Hepatocyte (in vitro differentiated cells): ENCODE results near the gene EXOC3. TPM values are rescaled to one million over a fixed set of nuclear protein-coding genes. Genes with fewer than 3 reads are reported as not detected.

Source experiments
- DNase-seq: peaks from one replicate; pipeline ENCODE4 v3.0.0-alpha.2; 2016; ENCODE audit warnings: low spot score
- H2AFZ ChIP-seq: fragments of 200-600 bp; sonication (generic); 2 replicates; pipeline ENCODE4 v1.6.0; 2016; ENCODE audit warnings: antibody characterized with exemption, mild to moderate bottlenecking
- H3K27ac ChIP-seq: fragments of 200-600 bp; sonication (generic); 2 replicates; pipeline ENCODE4 v1.5.1; 2016; ENCODE audit warnings: mild to moderate bottlenecking
- H3K27me3 ChIP-seq: fragments of 200-600 bp; sonication (generic); 2 replicates; pipeline ENCODE4 v1.6.1; 2016
- H3K36me3 ChIP-seq: fragments of 200-600 bp; sonication (generic); replicated peaks from 2 replicates; pipeline ENCODE4 v1.5.1; 2016; ENCODE audit warnings: low read depth; ENCODE audit not compliant: insufficient read depth
- H3K4me1 ChIP-seq: fragments of 200-600 bp; sonication (generic); 2 replicates; pipeline ENCODE4 v1.5.1; 2016; ENCODE audit warnings: mild to moderate bottlenecking, moderate library complexity; ENCODE audit not compliant: insufficient read depth
- H3K4me2 ChIP-seq: fragments of 200-600 bp; sonication (generic); 2 replicates; pipeline ENCODE4 v1.6.0; 2016
- H3K4me3 ChIP-seq: fragments of 200-600 bp; sonication (generic); 2 replicates; pipeline ENCODE4 v1.5.1; 2016; ENCODE audit warnings: mild to moderate bottlenecking
- H3K79me2 ChIP-seq: fragments of 200-600 bp; sonication (generic); 2 replicates; pipeline ENCODE4 v1.6.0; 2017; ENCODE audit warnings: mild to moderate bottlenecking
- H3K9me2 ChIP-seq: fragments of 200-600 bp; sonication (generic); replicated peaks from 2 replicates; pipeline ENCODE4 v1.6.0; 2017; ENCODE audit warnings: mild to moderate bottlenecking; ENCODE audit not compliant: insufficient read depth
- H3K9me3 ChIP-seq: fragments of 200-600 bp; sonication (generic); 2 replicates; pipeline ENCODE4 v1.5.1; 2016; ENCODE audit warnings: low read depth, mild to moderate bottlenecking
- H4K20me1 ChIP-seq: fragments of 200-600 bp; sonication (generic); 2 replicates; pipeline ENCODE4 v1.6.0; 2016; ENCODE audit warnings: mild to moderate bottlenecking; ENCODE audit not compliant: insufficient read depth, poor library complexity, severe bottlenecking
- CTCF ChIP-seq: fragments of 200-600 bp; sonication (generic); IDR thresholded peaks from 2 replicates; pipeline ENCODE4 v1.5.1; 2016; ENCODE audit warnings: antibody characterized with exemption, mild to moderate bottlenecking; ENCODE audit not compliant: poor library complexity
- EZH2 ChIP-seq: fragments of 200-600 bp; sonication (generic); IDR thresholded peaks from 2 replicates; pipeline ENCODE4 v1.6.1; 2016; ENCODE audit warnings: antibody characterized with exemption, mild to moderate bottlenecking, borderline replicate concordance
- EZH2phosphoT487 ChIP-seq: fragments of 200-600 bp; sonication (generic); IDR thresholded peaks from one replicate; pipeline ENCODE4 v1.6.1; 2018; ENCODE audit warnings: antibody characterized with exemption, mild to moderate bottlenecking, low read depth, moderate library complexity; ENCODE audit not compliant: unreplicated experiment, severe bottlenecking
- WGBS: methylation state at CpG from one replicate; pipeline ENCODE4 v1.1.6; 2016; ENCODE audit warnings: low lambda C conversion rate; ENCODE audit errors: missing lambda C conversion rate; 5-methylcytosine and 5-hydroxymethylcytosine counted together
- polyA plus RNA-seq: library from polyadenylated mRNA; unstranded; fragments of >200 nt; fragmentation: Nextera tagmentation; extraction: Ambion mirVana; gene quantifications from 2 replicates; pipeline ENCODE4 v1.2.1, GENCODE V29; 2016
- total RNA-seq: library from RNA; depleted of rRNA; stranded (reverse); fragments of >200 nt; gene quantifications from 2 replicates; pipeline ENCODE4 v1.2.3, GENCODE V29; 2014

Gene EXOC3
- total and polyA plus RNA-seq, 2 experiments from 2014 or later: 36.1 to 38.3 TPM

- H3K9me3 ChIP-seq: no peaks in the 10 kb centered on the region
- no peaks in the 10 kb centered on the region for H3K27me3 ChIP-seq
- H3K36me3 ChIP-seq: peaks cover 4% of the 10 kb centered on the region
- no peak overlapping the region for H2AFZ ChIP-seq
- H3K79me2 ChIP-seq: peaks cover 35% of the 10 kb centered on the region
- WGBS: 95% methylated on average over 19 of the region's 19 CpGs
- peaks cover 3% of the 10 kb centered on the region for H4K20me1 ChIP-seq
- H3K4me1 ChIP-seq: no peaks in the 10 kb centered on the region
- TF ChIP-seq CTCF (no peak), EZH2 (no peak), EZH2phosphoT487 (no peak)
- no peak overlapping the region for H3K4me3 ChIP-seq
- H3K27ac ChIP-seq: no peak overlapping the region
- H3K9me2 ChIP-seq: no peaks in the 10 kb centered on the region
- no peak for DNase-seq
- H3K4me2 ChIP-seq: no peak overlapping the region
Observed at GRCh38 chr5:457195-457961, 14.4 kb downstream of the EXOC3 start.

GRCh38 chr5:458547-459353, 15.8 kb downstream of the EXOC3 start:
- H3K27me3 ChIP-seq: no peaks in the 10 kb centered on the region
- peaks cover 4% of the 10 kb centered on the region for H3K36me3 ChIP-seq
- no peaks in the 10 kb centered on the region for H3K4me1 ChIP-seq
- peak; percentile 51 for DNase-seq
- no peak overlapping the region for H2AFZ ChIP-seq
- peak overlapping the region; percentile 78 for H3K27ac ChIP-seq
- no peaks in the 10 kb centered on the region for H3K9me2 ChIP-seq
- H3K4me3 ChIP-seq: no peak overlapping the region
- TF ChIP-seq EZH2 (no peak), EZH2phosphoT487 (no peak), CTCF (no peak)
- H4K20me1 ChIP-seq: peaks cover 3% of the 10 kb centered on the region
- no peak overlapping the region for H3K4me2 ChIP-seq
- H3K9me3 ChIP-seq: no peaks in the 10 kb centered on the region
- 82% methylated on average over 17 of the region's 17 CpGs for WGBS
- H3K79me2 ChIP-seq: peaks cover 26% of the 10 kb centered on the region

GRCh38 chr5:459562-460272, 16.7 kb downstream of the EXOC3 start:
- no peak for DNase-seq
- H3K9me2 ChIP-seq: no peaks in the 10 kb centered on the region
- H2AFZ ChIP-seq: no peak overlapping the region
- TF ChIP-seq CTCF (no peak), EZH2 (no peak), EZH2phosphoT487 (no peak)
- peaks cover 3% of the 10 kb centered on the region for H4K20me1 ChIP-seq
- H3K36me3 ChIP-seq: peaks cover 4% of the 10 kb centered on the region
- H3K9me3 ChIP-seq: no peaks in the 10 kb centered on the region
- no peaks in the 10 kb centered on the region for H3K27me3 ChIP-seq
- no peak overlapping the region for H3K4me2 ChIP-seq
- no peak overlapping the region for H3K4me3 ChIP-seq
- peaks cover 17% of the 10 kb centered on the region for H3K79me2 ChIP-seq
- H3K27ac ChIP-seq: peak overlapping the region; percentile 78
- no peaks in the 10 kb centered on the region for H3K4me1 ChIP-seq
- 96% methylated on average over 23 of the region's 24 CpGs for WGBS
